Vagina (tissue), 2 donors: ENCODE data around the gene ADAMTS6. TPM values are rescaled to one million over a fixed set of nuclear protein-coding genes. Genes with fewer than 3 reads are reported as not detected.
"Not testable (repeated sequence)": the region's sequence is repeated elsewhere in the genome, so short reads cannot be mapped to it uniquely, and the experiment has no call there.

ENCODE experiments used
- DNase-seq, 2 donors: peaks; one replicate each; pipeline ENCODE4 v3.0.0-alpha.2; 2017; ENCODE audit errors: extremely low spot score in 2 of 2
- H3K27ac ChIP-seq: fragments of 200-600 bp; sonication (generic); one replicate; pipeline ENCODE4 v1.5.1; 2019
- H3K27me3 ChIP-seq: fragments of 200-600 bp; sonication (generic); one replicate; pipeline ENCODE4 v1.5.1; 2019
- H3K36me3 ChIP-seq, 2 donors: fragments of 200-600 bp; sonication (generic); one replicate each; pipeline ENCODE4 v1.5.1; 2017 to 2019
- H3K4me1 ChIP-seq: fragments of 200-600 bp; sonication (generic); one replicate; pipeline ENCODE4 v1.5.1; 2019
- H3K4me3 ChIP-seq, 2 donors: fragments of 200-600 bp; sonication (generic); 1 replicate in 1 of 2; 2 replicates in 1 of 2; pipeline ENCODE4 v1.5.1; 2016 to 2019
- H3K9me3 ChIP-seq: fragments of 200-600 bp; sonication (generic); one replicate; pipeline ENCODE4 v1.5.1; 2019
- CTCF ChIP-seq, 3 experiments: fragments of 450-650 bp in 2 of 3; fragments of 200-600 bp in 1 of 3; sonication (generic) in 1 of 3; IDR thresholded peaks; one replicate each; pipeline ENCODE4 v1.5.1; 2017 to 2019; ENCODE audit warnings: antibody characterized with exemption in 3 of 3, mild to moderate bottlenecking in 2 of 3, moderate library complexity in 2 of 3
- POLR2A ChIP-seq, 2 donors: fragments of 450-650 bp; IDR thresholded peaks; one replicate each; pipeline ENCODE4 v1.6.1; 2017; ENCODE audit warnings: antibody characterized with exemption in 2 of 2, mild to moderate bottlenecking in 2 of 2, moderate library complexity in 2 of 2
- POLR2AphosphoS5 ChIP-seq, 2 donors: sonication (generic); formaldehyde crosslinking; IDR thresholded peaks; one replicate each; pipeline ENCODE4 v1.9.0; 2017; ENCODE audit warnings: antibody characterized with exemption in 2 of 2, mild to moderate bottlenecking in 2 of 2, low read depth in 1 of 2; ENCODE audit not compliant: insufficient read depth in 1 of 2
- intact Hi-C: fragments of 100-400 bp; cut with DNase I; formaldehyde crosslinking; loops from one replicate; pipeline ENCODE4 v1.15.1; 2023
- total RNA-seq: library from RNA; depleted of rRNA; stranded (reverse); fragments of >200 nt; gene quantifications from one replicate; pipeline ENCODE4 v1.2.3, GENCODE V29; 2016

The ADAMTS6 gene
- total RNA-seq, 1 donor from 2014 or later, result 1.5 TPM

- Histone ChIP-seq H3K27me3 (no peaks in the 10 kb centered on the region), H3K4me3 (no peak overlapping the region), H3K9me3 (no peaks in the 10 kb centered on the region), H3K4me1 (no peaks in the 10 kb centered on the region), H3K36me3 (no peaks in the 10 kb centered on the region), H3K27ac (no peak overlapping the region)
- intact Hi-C loops, result no loop called here
- DNase-seq, result no peak
- TF ChIP-seq CTCF (IDR thresholded peaks at IDR 0.05), result no peak
- TF ChIP-seq POLR2A (IDR thresholded peaks at IDR 0.05), result no peak
- TF ChIP-seq POLR2AphosphoS5 (IDR thresholded peaks at IDR 0.05; ENCODE audit: insufficient read depth in 1 of 2, low read depth in 1 of 2), result no peak
Observed at GRCh38 chr5:65383859-65384258, 97.9 kb downstream of the ADAMTS6 start.

GRCh38 chr5:65382582-65382981, 99.1 kb downstream of the ADAMTS6 start:
- Histone ChIP-seq H3K36me3 (no peaks in the 10 kb centered on the region), H3K4me1 (no peaks in the 10 kb centered on the region), H3K27me3 (no peaks in the 10 kb centered on the region), H3K4me3 (no peak overlapping the region), H3K27ac (no peak overlapping the region), H3K9me3 (no peaks in the 10 kb centered on the region)
- DNase-seq, result no peak
- intact Hi-C loops, result no loop called here
- TF ChIP-seq CTCF (IDR thresholded peaks at IDR 0.05) (no peak), POLR2A (IDR thresholded peaks at IDR 0.05) (no peak), POLR2AphosphoS5 (IDR thresholded peaks at IDR 0.05; ENCODE audit: insufficient read depth in 1 of 2, low read depth in 1 of 2) (no peak)

- H3K4me3 ChIP-seq, H3K4me1 ChIP-seq, H3K9me3 ChIP-seq, DNase-seq, H3K27ac ChIP-seq, H3K36me3 ChIP-seq, intact Hi-C loops, H3K27me3 ChIP-seq: not testable (repeated sequence)
Observed at GRCh38 chr5:65370505-65370904, 111.2 kb downstream of the ADAMTS6 start.

- Histone ChIP-seq H3K4me3 (no peak overlapping the region), H3K27me3 (no peaks in the 10 kb centered on the region), H3K4me1 (no peaks in the 10 kb centered on the region), H3K9me3 (no peaks in the 10 kb centered on the region), H3K27ac (no peak overlapping the region), H3K36me3 (no peaks in the 10 kb centered on the region)
- TF ChIP-seq CTCF (IDR thresholded peaks at IDR 0.05) (no peak), POLR2AphosphoS5 (IDR thresholded peaks at IDR 0.05; ENCODE audit: insufficient read depth in 1 of 2, low read depth in 1 of 2) (no peak), POLR2A (IDR thresholded peaks at IDR 0.05) (no peak)
- no peak for DNase-seq
- intact Hi-C loops, result no loop called here
Observed at GRCh38 chr5:65366655-65367054, 115.1 kb downstream of the ADAMTS6 start.

GRCh38 chr5:65364907-65365306, 116.8 kb downstream of the ADAMTS6 start:
- TF ChIP-seq POLR2AphosphoS5 (IDR thresholded peaks at IDR 0.05; ENCODE audit: insufficient read depth in 1 of 2, low read depth in 1 of 2) (no peak), POLR2A (IDR thresholded peaks at IDR 0.05) (no peak), CTCF (IDR thresholded peaks at IDR 0.05) (no peak)
- intact Hi-C loops, result no loop called here
- H3K27ac ChIP-seq, result no peak overlapping the region
- H3K4me3 ChIP-seq, result no peak overlapping the region
- no peaks in the 10 kb centered on the region for H3K36me3 ChIP-seq
- no peak for DNase-seq
- no peaks in the 10 kb centered on the region for H3K9me3 ChIP-seq
- no peaks in the 10 kb centered on the region for H3K27me3 ChIP-seq
- H3K4me1 ChIP-seq, result no peaks in the 10 kb centered on the region

GRCh38 chr5:65363499-65363898, 118.2 kb downstream of the ADAMTS6 start:
- Histone ChIP-seq H3K27me3 (no peaks in the 10 kb centered on the region), H3K4me1 (no peaks in the 10 kb centered on the region), H3K4me3 (no peak overlapping the region), H3K27ac (no peak overlapping the region), H3K36me3 (no peaks in the 10 kb centered on the region), H3K9me3 (no peaks in the 10 kb centered on the region)
- intact Hi-C loops, result no loop called here
- no peak for DNase-seq
- TF ChIP-seq POLR2A (IDR thresholded peaks at IDR 0.05) (no peak), POLR2AphosphoS5 (IDR thresholded peaks at IDR 0.05; ENCODE audit: insufficient read depth in 1 of 2, low read depth in 1 of 2) (no peak), CTCF (IDR thresholded peaks at IDR 0.05) (no peak)
